ENCODE measurements around the gene MEOX2. TPM values are rescaled to one million over a fixed set of nuclear protein-coding genes. Genes with fewer than 3 reads are reported as not detected.

Gene MEOX2
- total and polyA plus RNA-seq, 2 of the 13 experiments (the other 11 are each of a cell fraction or from before 2014, with no cell fraction given): not detected

DNA sequence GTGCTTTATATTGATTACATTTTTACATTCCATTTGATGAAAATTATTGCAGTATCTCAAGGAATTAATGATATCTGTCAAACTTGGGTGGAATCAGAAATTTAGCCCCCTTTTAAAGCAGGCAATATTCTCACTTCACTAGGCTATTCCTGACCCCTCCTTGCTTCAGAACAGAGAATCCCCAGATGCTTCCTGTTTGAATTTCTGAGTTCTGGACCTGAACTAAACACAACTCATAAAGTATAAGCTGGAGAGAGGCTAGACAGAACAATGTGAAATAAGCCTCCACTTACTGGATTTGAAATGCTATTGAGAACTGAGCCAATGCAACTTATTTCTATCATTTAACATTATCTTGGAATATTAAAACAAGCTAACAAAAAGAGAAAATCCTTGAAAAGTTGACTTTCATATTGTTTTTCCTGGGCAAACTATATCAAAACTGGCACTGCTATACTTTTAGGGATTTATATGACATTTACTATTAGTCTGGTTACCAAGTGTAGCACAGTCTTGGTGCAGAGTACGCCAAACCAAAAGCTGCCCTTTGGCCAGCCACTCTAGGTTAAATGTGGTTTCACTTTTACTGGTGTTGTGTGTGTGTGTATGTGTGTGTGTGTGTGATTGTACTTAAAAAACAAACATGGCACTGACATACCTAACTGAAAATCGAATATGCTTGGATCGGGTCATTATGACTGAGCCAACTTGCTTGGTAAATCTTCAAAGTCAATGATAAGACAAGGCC lies 105.7 kb downstream of the MEOX2 start (continued):
- TF ChIP-seq, protein P1, sequence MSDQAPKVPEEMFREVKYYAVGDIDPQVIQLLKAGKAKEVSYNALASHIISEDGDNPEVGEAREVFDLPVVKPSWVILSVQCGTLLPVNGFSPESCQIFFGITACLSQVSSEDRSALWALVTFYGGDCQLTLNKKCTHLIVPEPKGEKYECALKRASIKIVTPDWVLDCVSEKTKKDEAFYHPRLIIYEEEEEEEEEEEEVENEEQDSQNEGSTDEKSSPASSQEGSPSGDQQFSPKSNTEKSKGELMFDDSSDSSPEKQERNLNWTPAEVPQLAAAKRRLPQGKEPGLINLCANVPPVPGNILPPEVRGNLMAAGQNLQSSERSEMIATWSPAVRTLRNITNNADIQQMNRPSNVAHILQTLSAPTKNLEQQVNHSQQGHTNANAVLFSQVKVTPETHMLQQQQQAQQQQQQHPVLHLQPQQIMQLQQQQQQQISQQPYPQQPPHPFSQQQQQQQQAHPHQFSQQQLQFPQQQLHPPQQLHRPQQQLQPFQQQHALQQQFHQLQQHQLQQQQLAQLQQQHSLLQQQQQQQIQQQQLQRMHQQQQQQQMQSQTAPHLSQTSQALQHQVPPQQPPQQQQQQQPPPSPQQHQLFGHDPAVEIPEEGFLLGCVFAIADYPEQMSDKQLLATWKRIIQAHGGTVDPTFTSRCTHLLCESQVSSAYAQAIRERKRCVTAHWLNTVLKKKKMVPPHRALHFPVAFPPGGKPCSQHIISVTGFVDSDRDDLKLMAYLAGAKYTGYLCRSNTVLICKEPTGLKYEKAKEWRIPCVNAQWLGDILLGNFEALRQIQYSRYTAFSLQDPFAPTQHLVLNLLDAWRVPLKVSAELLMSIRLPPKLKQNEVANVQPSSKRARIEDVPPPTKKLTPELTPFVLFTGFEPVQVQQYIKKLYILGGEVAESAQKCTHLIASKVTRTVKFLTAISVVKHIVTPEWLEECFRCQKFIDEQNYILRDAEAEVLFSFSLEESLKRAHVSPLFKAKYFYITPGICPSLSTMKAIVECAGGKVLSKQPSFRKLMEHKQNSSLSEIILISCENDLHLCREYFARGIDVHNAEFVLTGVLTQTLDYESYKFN (CRISPR knock-in tag; conservative IDR thresholded peaks at IDR 0.05): no peak
- TF ChIP-seq ZBTB1 (CRISPR knock-in tag; IDR thresholded peaks at IDR 0.05; ENCODE audit: borderline replicate concordance) (no peak), ZNF468 (CRISPR knock-in tag; IDR thresholded peaks at IDR 0.05) (no peak)

DNA sequence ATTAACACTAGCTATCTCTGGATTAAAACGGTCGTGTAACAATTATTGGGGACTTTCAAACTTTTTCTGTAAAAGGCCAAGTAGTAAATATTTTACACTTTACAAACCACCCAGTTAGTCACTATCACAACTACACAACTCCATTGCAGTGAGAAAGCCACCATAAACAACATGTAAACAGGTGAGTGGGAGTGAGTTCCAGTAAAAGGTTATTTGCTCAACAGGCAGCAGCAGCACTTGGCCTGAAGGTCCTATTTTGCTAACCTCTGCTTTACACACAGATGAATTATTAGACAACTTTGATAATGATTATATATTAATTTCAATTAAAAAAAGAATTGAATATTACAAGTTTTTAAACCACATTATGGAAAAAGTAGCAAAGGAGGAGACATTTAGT lies 108.9 kb downstream of the MEOX2 start:
- Histone ChIP-seq H3K9ac (ENCODE audit: insufficient read depth, low read depth, low read length) (no peak overlapping the region), H3K4me2 (ENCODE audit: low read depth, low read length) (no peak overlapping the region), H3K79me2 (ENCODE audit: insufficient read depth, low read length) (no peaks in the 10 kb centered on the region), H2AFZ (ENCODE audit: low read length) (no peak overlapping the region), H3K27ac (ENCODE audit: extremely low read length, insufficient read depth, low read length) (no peak overlapping the region), H3K9me3 (ENCODE audit: low read length) (peaks cover 52% of the 10 kb centered on the region), H3K36me3 (replicated peaks in 1 of 2; ENCODE audit: control insufficient read depth in 1 of 2, insufficient read depth in 2 of 2, low read length in 2 of 2) (no peaks in the 10 kb centered on the region), H3K4me1 (ENCODE audit: insufficient read depth, low read length) (no peaks in the 10 kb centered on the region), H3K27me3 (ENCODE audit: control insufficient read depth in 1 of 2, insufficient read depth in 2 of 2, low read length in 2 of 2) (no peaks in the 10 kb centered on the region), H3K4me3 (replicated peaks in 1 of 3; ENCODE audit: insufficient read depth in 1 of 3, low read depth in 2 of 3, low read length in 3 of 3) (no peak overlapping the region), H4K20me1 (ENCODE audit: insufficient read depth, low read length) (no peaks in the 10 kb centered on the region)
- intact Hi-C loops (cut with micrococcal nuclease; ENCODE audit: unreplicated experiment) (no loop called here), in situ Hi-C loops (cut with HindIII; ENCODE audit: extremely low pct_ligation_motif_present, low pct_unique_long_range_greater_than_20kb) (no loop called here)
- no peak for FAIRE-seq
- ChIA-PET POLR2A (no interaction called here), CTCF (ENCODE audit: low intra/inter-chr PET ratio, low total read pairs) (no interaction called here)
- no peak for DNase-seq (ENCODE audit: low spot score)
- ATAC-seq: no peak
- WGBS (ENCODE audit: low lambda C conversion rate): 59% methylated on average over 2 of the region's 2 CpGs
- BruUV-seq (replicated peaks): no TSS peak
- TF ChIP-seq, protein P2, sequence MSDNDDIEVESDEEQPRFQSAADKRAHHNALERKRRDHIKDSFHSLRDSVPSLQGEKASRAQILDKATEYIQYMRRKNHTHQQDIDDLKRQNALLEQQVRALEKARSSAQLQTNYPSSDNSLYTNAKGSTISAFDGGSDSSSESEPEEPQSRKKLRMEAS (IDR thresholded peaks at IDR 0.05): no peak
- TF ChIP-seq, protein P3, sequence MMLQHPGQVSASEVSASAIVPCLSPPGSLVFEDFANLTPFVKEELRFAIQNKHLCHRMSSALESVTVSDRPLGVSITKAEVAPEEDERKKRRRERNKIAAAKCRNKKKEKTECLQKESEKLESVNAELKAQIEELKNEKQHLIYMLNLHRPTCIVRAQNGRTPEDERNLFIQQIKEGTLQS (CRISPR knock-in tag; IDR thresholded peaks at IDR 0.05): no peak
- TF ChIP-seq, protein P4, sequence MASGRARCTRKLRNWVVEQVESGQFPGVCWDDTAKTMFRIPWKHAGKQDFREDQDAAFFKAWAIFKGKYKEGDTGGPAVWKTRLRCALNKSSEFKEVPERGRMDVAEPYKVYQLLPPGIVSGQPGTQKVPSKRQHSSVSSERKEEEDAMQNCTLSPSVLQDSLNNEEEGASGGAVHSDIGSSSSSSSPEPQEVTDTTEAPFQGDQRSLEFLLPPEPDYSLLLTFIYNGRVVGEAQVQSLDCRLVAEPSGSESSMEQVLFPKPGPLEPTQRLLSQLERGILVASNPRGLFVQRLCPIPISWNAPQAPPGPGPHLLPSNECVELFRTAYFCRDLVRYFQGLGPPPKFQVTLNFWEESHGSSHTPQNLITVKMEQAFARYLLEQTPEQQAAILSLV (CRISPR knock-in tag; IDR thresholded peaks at IDR 0.05; ENCODE audit: borderline replicate concordance): no peak
- TF ChIP-seq SNRNP70 (IDR thresholded peaks at IDR 0.05; ENCODE audit: low read depth, low read length) (no peak), ELF3 (CRISPR knock-in tag; IDR thresholded peaks at IDR 0.05) (no peak), ZSCAN25 (CRISPR knock-in tag; IDR thresholded peaks at IDR 0.05) (no peak)
- TF ChIP-seq, protein P5, sequence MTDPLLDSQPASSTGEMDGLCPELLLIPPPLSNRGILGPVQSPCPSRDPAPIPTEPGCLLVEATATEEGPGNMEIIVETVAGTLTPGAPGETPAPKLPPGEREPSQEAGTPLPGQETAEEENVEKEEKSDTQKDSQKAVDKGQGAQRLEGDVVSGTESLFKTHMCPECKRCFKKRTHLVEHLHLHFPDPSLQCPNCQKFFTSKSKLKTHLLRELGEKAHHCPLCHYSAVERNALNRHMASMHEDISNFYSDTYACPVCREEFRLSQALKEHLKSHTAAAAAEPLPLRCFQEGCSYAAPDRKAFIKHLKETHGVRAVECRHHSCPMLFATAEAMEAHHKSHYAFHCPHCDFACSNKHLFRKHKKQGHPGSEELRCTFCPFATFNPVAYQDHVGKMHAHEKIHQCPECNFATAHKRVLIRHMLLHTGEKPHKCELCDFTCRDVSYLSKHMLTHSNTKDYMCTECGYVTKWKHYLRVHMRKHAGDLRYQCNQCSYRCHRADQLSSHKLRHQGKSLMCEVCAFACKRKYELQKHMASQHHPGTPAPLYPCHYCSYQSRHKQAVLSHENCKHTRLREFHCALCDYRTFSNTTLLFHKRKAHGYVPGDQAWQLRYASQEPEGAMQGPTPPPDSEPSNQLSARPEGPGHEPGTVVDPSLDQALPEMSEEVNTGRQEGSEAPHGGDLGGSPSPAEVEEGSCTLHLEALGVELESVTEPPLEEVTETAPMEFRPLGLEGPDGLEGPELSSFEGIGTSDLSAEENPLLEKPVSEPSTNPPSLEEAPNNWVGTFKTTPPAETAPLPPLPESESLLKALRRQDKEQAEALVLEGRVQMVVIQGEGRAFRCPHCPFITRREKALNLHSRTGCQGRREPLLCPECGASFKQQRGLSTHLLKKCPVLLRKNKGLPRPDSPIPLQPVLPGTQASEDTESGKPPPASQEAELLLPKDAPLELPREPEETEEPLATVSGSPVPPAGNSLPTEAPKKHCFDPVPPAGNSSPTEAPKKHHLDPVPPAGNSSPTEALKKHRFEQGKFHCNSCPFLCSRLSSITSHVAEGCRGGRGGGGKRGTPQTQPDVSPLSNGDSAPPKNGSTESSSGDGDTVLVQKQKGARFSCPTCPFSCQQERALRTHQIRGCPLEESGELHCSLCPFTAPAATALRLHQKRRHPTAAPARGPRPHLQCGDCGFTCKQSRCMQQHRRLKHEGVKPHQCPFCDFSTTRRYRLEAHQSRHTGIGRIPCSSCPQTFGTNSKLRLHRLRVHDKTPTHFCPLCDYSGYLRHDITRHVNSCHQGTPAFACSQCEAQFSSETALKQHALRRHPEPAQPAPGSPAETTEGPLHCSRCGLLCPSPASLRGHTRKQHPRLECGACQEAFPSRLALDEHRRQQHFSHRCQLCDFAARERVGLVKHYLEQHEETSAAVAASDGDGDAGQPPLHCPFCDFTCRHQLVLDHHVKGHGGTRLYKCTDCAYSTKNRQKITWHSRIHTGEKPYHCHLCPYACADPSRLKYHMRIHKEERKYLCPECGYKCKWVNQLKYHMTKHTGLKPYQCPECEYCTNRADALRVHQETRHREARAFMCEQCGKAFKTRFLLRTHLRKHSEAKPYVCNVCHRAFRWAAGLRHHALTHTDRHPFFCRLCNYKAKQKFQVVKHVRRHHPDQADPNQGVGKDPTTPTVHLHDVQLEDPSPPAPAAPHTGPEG (CRISPR knock-in tag; IDR thresholded peaks at IDR 0.05): no peak
